Activated T-cell treated with anti-CD3 and anti-CD28 coated beads for 24 hours (primary cell): ENCODE measurements around the gene KCNG2.

Experiments used
- DNase-seq: peaks from one replicate; pipeline ENCODE4 v3.0.0-alpha.2; 2020; ENCODE audit warnings: low read depth

The KCNG2 gene

DNA sequence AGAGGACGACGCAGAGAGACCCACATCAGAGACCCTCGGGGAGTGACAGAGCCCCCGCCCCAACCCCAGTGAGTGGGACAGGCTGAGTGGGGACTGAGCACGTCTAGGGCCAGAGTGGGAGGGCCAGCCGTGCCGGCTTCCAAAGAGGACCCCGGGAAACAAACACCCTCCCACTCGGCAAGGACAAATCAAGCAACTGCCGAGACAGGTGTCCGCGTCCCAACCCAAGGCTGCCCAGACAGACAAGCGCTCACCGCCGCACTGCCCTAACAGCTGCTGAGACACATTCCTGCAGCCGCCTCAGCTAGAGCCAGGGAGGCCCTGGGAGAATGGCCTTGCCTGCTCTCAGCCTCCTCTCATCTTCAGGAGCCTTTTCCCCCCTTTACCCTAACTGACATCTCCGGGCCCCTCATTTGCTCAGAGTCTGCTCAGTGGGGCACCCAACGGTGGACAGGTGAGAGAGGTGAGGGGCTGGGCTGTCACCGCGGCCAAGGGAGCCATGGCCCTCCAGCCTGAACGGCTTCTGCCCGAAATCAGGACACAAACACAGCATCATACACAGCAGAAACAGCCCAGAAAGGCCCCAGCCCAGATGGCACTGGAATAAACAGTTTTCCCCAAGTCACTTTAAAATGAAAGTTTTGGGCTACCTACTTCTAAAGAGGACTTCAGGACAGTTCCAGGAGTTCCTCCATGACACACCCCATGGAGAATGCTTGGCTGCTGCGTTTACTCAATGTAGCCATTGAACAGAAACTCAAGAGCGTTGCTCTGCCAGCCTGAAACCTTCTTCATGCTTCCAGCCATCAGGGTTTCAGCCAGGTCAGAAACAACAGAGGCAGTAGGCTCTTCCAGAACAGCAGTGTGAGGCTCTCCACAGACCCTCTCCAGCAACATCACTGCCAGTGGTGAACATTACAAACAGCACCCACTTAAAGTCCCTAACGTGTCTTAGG is 130.1 kb downstream of the KCNG2 start:
- no peak for DNase-seq

DNA sequence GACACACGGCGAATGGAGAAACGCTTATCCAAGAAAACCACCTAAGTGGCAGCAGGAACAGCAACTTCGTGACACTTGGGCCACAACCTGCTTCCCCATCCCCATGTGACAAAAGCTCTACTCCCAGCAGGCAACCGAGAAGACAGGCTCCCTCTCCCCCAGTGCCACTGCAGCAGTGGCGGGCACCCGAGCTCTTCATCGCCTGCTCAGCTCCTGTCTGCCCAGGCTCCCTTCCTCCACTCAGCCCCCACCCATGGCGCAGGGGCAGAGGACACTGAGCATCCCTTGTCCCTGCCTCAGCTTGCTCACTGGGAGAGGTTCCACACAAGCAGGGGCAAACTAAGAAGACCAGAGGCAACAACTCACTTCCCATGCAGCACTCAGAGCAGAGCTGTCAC is 130.8 kb downstream of the KCNG2 start:
- no peak for DNase-seq

DNA sequence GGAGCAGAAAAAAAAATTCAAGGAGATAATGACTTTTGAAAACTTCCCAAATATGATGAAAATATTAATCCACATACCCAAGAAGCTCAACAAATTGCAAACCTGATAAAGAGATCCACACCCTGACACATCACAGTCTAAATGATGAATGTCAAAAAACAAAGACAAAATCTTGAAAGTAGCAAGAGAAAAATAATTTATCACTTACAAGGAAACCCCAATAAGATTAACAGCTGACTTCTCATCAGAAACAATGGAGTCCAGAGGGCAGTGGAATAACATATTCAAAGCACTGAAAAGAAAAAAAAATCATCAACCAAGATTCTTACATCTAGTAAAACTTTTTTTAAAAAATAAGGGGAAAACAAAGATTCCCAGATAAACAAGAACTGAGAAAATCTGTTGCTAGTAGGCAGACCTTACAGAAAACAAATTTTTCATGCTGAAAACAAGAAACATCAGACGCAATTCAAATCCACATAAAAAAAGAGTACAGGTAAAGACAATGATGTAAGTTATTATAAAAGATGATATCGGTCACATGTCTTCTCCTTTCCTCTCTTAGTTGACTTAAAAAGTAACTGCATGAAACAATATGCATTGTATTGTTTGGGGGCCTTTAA is 132.4 kb downstream of the KCNG2 start:
- no peak for DNase-seq

- DNase-seq, result no peak
Observed at GRCh38 chr18:79931475-79931874, 133.7 kb downstream of the KCNG2 start.

- no peak for DNase-seq
Observed at GRCh38 chr18:79932907-79933306, 135.2 kb downstream of the KCNG2 start.

GRCh38 chr18:79933765-79934164 is 136.0 kb downstream of the KCNG2 start:
- no peak for DNase-seq

- DNase-seq, result no peak
Observed at GRCh38 chr18:79934311-79935097, 136.8 kb downstream of the KCNG2 start.

GRCh38 chr18:79935098-79935480 is 137.4 kb downstream of the KCNG2 start:
- DNase-seq, result no peak

GRCh38 chr18:79935499-79935898 is 137.8 kb downstream of the KCNG2 start:
- no peak for DNase-seq

GRCh38 chr18:79935925-79936324 is 138.2 kb downstream of the KCNG2 start:
- DNase-seq, result no peak

DNA sequence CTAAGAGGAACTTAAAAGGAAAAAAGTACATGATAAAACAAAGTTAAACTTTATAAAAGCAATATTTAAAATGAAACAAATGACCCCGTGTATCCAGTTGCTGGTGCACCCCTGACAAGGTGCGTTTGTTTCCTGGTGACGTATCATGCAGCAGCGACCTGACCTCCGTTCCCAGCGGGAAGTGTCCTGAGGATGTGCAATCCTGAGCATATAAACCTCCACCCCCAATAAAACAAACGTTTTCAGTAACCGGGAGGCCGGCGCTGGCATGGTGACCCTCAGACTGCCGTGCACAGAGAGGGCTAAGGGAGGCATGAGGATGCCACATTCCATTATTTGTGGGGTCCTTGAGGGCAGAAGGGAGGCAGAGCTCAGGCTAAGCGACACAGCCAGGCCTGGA is 138.9 kb downstream of the KCNG2 start:
- DNase-seq, result no peak

- no peak for DNase-seq
Observed at GRCh38 chr18:79937103-79937860, 139.5 kb downstream of the KCNG2 start.

- DNase-seq, result no peak
Observed at GRCh38 chr18:79938196-79938595, 140.5 kb downstream of the KCNG2 start.

DNA sequence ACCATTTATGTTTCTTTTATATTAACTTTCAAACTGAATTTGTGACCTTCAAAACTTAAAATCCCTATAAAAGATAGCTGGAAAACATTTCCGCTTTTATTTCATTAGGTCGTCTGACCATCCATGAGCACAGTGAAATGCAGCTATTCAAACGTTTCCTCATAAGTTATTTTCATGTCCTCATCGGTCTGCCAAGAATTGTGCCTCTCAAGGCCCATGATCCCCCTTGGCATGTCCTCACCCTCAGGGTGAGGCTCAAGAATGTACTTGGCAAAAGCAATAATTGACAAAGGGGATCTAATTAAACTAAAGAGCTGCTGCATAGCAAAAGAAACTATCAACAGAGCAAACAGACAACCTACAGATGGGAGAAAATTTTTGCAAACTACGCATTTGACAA is 141.4 kb downstream of the KCNG2 start:
- no peak for DNase-seq

DNA sequence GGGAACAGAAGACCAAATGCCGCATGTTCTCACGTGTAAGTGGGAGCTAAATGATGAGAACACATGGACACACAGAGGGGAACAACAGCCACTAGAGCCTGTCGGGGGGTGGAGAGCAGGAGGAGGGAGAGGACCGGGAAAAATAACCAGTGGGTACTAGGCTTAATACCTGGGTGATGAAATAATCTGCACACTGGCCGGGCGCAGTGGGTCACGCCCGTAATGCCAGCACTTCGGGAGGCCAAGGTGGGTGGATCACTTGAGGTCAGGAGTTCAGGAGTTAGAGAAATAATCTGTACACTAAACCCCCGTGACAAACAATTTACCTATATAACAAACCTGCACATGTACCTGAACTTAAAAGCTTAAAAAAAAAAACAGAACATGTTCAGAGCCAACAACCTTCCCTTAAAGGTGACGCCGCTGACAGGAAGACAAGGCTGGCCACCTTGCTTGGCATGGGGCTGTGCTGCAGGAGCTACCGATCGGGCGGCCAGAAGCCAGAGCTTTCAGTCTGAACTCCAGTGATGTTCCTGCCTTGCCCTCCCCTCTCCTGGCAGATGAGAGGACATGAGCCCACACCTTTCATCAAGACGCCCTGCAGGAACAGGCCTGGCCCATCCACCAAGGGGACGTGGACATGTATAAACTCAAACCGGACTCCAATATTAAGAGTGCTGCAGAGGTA is 142.5 kb downstream of the KCNG2 start:
- no peak for DNase-seq

DNA sequence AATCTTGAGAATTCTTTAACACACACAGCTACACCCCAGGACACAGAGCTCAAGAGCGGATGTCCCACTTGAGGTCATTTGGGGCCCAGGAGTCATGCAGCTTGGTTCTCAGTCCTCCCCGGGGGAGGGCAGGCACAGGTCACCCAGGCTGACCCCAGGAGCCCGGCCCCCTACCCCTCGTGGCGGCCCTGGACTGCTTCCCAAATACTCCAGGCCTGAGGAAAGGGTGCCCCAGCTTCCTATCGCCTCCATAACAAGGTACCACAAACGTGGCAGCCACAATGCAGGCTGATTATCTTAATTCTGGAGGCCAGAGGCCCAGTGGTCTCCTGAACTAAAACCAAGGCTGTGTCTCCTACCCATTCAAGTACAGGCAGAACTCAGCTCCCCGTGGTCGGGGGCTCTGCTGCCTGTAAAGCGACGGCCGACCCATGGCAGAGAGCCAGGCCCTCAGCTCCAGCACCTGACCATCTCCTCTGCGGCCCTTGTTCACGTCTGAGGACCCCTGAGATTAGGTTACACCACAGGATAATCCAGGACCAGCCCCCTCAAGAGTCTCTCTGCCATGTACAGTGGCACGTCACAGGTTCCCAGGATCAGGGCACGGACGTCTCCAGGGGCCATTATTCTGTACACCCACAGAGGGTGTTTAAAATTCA is 143.2 kb downstream of the KCNG2 start:
- DNase-seq, result no peak

DNA sequence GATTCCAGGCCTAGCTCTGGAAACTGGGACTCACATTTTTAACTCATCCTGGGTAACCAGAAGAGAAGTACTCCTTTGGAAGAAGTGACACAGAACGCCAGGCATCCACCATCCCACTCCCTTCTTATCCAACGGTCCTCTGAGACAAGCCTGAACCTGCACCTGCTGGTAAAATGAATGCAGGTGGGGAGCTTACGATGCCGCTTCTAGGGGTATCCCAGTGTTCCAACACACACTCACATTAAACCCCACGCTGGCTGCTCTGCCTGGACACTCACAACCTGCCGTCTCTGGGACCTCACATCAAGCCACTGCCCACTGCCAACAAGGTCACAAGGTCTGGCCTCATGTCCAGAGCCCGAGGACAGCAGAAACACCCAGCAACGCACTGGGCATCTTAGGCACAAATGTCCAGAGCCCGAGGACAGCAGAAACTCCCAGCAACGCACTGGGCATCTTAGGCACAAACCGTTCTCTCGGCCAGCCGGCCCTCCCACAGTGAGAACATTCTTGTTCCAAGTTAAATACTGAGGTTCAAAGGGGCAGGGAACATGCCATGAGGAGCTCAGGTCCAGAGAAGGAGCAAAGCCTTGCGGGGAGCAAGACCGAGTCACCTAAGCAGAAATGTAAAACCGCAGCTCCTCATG is 143.9 kb downstream of the KCNG2 start:
- DNase-seq, result no peak

GRCh38 chr18:79942211-79942610 is 144.5 kb downstream of the KCNG2 start:
- no peak for DNase-seq

GRCh38 chr18:79942786-79943607 is 145.3 kb downstream of the KCNG2 start:
- no peak for DNase-seq
